SK-MEL-5 (cell line): ENCODE data around the gene CFAP45. TPM values are rescaled to one million over a fixed set of nuclear protein-coding genes. Genes with fewer than 3 reads are reported as not detected.

ENCODE experiments used
- DNase-seq: peaks from one replicate; pipeline ENCODE4 v3.0.0-alpha.2; 2016; ENCODE audit warnings: low read depth, low spot score
- in situ Hi-C: cut with HindIII; loops from 2 replicates; pipeline ENCODE4 v1.10.0; 2016; ENCODE audit warnings: low sequenced_read_pairs, high pct_unique_total_duplicates, low pct_unique_long_range_greater_than_20kb
- total RNA-seq: library from RNA; depleted of rRNA; stranded (reverse); fragments of >200 nt; shearing (Covaris generic); gene quantifications from 2 replicates; pipeline ENCODE4 v1.2.3, GENCODE V29; 2014

Gene CFAP45
- total RNA-seq, 1 experiment from 2014 or later: 0.13 TPM

- no peak for DNase-seq
- in situ Hi-C loops: no loop called here
Observed at GRCh38 chr1:159872891-159873290, 27.1 kb downstream of the CFAP45 start.

GRCh38 chr1:159870704-159871103 is 29.3 kb downstream of the CFAP45 start:
- in situ Hi-C loops: no loop called here
- no peak for DNase-seq

GRCh38 chr1:159869607-159870006 is 30.4 kb downstream of the CFAP45 start:
- DNase-seq: no peak
- in situ Hi-C loops: no loop called here

GRCh38 chr1:159869173-159869572 is 30.8 kb downstream of the CFAP45 start:
- in situ Hi-C loops: no loop called here
- no peak for DNase-seq

- no peak for DNase-seq
- in situ Hi-C loops: no loop called here
Observed at GRCh38 chr1:159868766-159869165, 31.2 kb downstream of the CFAP45 start.

GRCh38 chr1:159867664-159868026 is 32.3 kb downstream of the CFAP45 start:
- DNase-seq: peak; percentile 8
- in situ Hi-C loops: no loop called here

GRCh38 chr1:159866905-159867663 is 32.9 kb downstream of the CFAP45 start:
- no peak for DNase-seq
- in situ Hi-C loops: no loop called here

GRCh38 chr1:159866066-159866465 is 33.9 kb downstream of the CFAP45 start:
- in situ Hi-C loops: no loop called here
- no peak for DNase-seq

GRCh38 chr1:159864262-159864661 is 35.7 kb downstream of the CFAP45 start:
- no peak for DNase-seq
- in situ Hi-C loops: no loop called here

GRCh38 chr1:159862557-159862956 is 37.4 kb downstream of the CFAP45 start, which contains the start of gene VSIG8:
VSIG8 (minus strand) TSS chr1:159862657; CDS start chr1:159862521, 136 bp downstream.
- DNase-seq: no peak
- in situ Hi-C loops: no loop called here

GRCh38 chr1:159862031-159862430 is 37.9 kb downstream of the CFAP45 start:
- no peak for DNase-seq
- in situ Hi-C loops: no loop called here

GRCh38 chr1:159861218-159861617 is 38.7 kb downstream of the CFAP45 start:
- no peak for DNase-seq
- in situ Hi-C loops: no loop called here

- in situ Hi-C loops: no loop called here
- no peak for DNase-seq
Observed at GRCh38 chr1:159860456-159860855, 39.5 kb downstream of the CFAP45 start.

GRCh38 chr1:159859767-159860322 is 40.1 kb downstream of the CFAP45 start:
- in situ Hi-C loops: no loop called here
- DNase-seq: no peak

GRCh38 chr1:159857889-159858288 is 42.1 kb downstream of the CFAP45 start:
- in situ Hi-C loops: no loop called here

GRCh38 chr1:159856576-159856975 is 43.4 kb downstream of the CFAP45 start:
- in situ Hi-C loops: no loop called here

More at GRCh38 chr1:159857889-159858288, 42.1 kb downstream of the CFAP45 start:
- DNase-seq: no peak

GRCh38 chr1:159855709-159856108 is 44.3 kb downstream of the CFAP45 start:
- in situ Hi-C loops: no loop called here
- DNase-seq: no peak

More at GRCh38 chr1:159856576-159856975, 43.4 kb downstream of the CFAP45 start:
- DNase-seq: no peak

GRCh38 chr1:159854693-159855192 is 45.2 kb downstream of the CFAP45 start:
- in situ Hi-C loops: no loop called here
- peak; percentile 62 for DNase-seq

GRCh38 chr1:159854116-159854692 is 45.8 kb downstream of the CFAP45 start:
- DNase-seq: peak; percentile 56
- in situ Hi-C loops: no loop called here
